Measurements from ENCODE around the gene EP300.
"Not testable (repeated sequence)": the region's sequence is repeated elsewhere in the genome, so short reads cannot be mapped to it uniquely, and the experiment has no call there.

EP300 gene

GRCh38 chr22:41085842-41086241 lies 6.5 kb upstream of the EP300 start:
- DNase-seq: no peak

DNA sequence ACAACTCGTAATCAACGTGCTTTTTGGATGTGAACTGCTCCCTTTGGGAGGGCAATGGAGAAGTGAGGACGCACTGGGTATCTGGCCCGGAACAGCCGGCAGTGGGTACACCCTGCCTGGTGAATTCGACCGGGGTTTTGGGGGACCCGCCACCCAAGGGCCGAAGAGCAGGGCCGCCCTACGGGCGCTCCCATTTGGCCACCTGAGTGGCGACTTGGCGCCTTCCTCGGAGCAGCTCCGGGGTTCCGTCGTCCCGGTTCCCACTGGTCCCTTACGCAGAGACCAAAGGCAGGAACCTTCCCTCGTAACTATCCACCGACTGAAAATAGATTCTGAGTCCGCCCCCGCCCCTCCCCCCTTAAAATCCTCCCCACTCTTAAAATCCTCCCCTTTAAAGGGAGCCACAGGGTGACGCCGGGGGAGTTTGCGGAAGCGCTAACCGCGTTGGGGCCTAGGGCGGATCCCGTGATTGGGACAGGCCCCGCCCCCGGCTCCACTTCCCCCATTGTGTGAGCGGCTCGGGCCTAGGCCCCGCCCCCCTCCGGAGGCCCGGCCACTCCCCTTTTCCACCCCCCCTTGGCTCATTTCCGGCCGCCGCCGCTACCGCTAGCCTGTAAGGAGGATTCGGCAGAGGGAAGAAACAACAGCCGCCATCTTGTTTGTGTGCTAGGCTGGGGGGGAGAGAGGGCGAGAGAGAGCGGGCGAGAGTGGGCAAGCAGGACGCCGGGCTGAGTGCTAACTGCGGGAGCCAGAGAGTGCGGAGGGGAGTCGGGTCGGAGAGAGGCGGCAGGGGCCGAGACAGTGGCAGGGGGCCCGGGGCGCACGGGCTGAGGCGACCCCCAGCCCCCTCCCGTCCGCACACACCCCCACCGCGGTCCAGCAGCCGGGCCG lies 1.0 kb upstream of the EP300 start:
- peak; percentile 95 for DNase-seq

GRCh38 chr22:41092847-41093411 lies 537 bp downstream of the EP300 start:
- no peak for DNase-seq

- DNase-seq: no peak
These were observed 1.7 kb downstream of the EP300 start for GRCh38 chr22:41094041-41094593.

- DNase-seq: no peak
These were observed 4.0 kb downstream of the EP300 start for GRCh38 chr22:41096391-41096790.

DNA sequence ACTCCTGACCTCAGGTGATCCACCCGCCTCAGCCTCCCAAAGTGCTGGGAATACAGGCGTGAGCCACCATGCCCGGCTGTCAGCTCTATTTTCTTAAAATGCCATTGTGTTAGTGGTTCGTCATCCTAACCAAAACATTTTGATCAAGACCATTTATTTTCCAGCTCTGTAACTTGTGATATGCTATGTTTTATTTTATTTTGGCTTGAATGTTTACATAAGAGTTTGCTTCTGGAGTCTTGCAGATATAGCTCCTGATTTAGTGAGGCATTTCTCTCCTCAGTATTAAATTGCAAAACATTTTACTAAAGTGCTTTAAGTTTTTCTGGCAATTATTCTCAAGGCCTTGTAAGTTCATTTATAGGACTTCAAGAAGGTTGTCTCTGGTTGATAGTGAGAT lies 4.4 kb downstream of the EP300 start:
- DNase-seq: no peak

GRCh38 chr22:41099036-41099435 lies 6.6 kb downstream of the EP300 start:
- DNase-seq: no peak

GRCh38 chr22:41106122-41106968 lies 14.0 kb downstream of the EP300 start:
- no peak for DNase-seq

- not testable (repeated sequence) for DNase-seq
These were observed 14.6 kb downstream of the EP300 start for GRCh38 chr22:41106969-41107325.

DNA sequence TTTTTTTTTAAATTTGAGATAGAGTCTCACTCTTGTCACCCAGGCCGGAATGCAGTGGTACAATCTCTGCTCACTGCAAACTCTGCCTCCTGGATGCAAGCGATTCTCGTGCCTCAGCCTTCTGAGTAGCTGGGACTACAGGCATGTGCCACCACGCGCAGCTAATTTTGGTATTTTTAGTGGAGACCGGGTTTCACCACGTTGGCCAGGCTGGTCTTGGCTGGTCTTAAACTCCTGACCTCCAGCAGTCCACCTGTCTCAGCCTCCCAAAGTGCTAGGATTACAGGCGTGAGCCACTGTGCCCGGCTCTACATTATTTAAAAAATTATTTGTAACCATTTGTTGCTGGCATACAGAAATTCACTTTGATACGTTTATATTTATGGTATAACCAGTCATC lies 18.6 kb downstream of the EP300 start:
- no peak for DNase-seq

DNA sequence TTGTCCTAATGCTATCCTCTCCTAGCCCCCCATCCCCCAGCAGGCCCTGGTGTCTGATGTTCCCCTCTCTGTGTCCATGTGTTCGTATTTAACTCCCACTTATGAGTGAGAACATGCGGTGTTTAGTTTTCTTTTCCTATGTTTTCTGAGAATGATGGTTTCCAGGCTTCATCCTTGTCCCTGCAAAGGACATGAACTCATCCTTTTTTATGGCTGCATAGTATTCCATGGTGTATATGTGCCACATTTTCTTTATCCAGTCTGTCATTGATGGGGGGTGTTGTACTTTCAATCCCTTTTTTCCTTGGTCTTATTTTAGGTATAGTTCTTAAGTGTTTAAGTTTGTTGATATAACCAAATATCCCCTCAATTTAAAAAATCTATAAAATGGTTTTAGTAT lies 23.9 kb downstream of the EP300 start:
- no peak for DNase-seq

- DNase-seq: no peak
These were observed 25.0 kb downstream of the EP300 start for GRCh38 chr22:41117127-41117965.

GRCh38 chr22:41123151-41123550 lies 30.8 kb downstream of the EP300 start:
- no peak for DNase-seq

GRCh38 chr22:41124086-41124485 lies 31.7 kb downstream of the EP300 start:
- no peak for DNase-seq

DNA sequence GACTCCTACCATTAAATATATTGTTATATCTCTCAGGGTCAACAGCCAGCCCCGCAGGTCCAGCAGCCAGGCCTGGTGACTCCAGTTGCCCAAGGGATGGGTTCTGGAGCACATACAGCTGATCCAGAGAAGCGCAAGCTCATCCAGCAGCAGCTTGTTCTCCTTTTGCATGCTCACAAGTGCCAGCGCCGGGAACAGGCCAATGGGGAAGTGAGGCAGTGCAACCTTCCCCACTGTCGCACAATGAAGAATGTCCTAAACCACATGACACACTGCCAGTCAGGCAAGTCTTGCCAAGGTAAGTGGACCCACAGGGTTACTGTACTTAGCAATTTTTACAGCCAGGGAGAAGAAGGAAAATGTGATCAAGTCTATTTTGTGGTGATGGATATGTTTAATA lies 35.1 kb downstream of the EP300 start:
- DNase-seq: no peak

DNA sequence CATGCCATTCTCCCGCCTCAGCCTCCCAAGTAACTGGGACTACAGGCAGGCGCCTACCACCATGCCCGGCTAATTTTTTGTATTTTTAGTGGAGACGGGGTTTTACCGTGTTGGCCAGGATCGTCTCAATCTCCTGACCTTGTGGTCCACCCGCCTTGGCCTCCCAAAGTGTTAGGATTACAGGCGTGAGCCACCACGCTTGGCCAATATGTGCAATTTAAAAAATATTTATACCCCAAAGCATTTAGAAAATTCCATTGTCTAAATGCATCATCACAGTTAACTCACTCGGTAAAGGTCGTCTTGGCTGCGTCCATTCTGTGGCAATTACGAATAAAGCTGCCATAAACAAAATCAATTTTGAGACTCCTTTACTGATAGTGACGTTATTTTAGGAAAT lies 36.2 kb downstream of the EP300 start:
- DNase-seq: no peak

GRCh38 chr22:41132550-41132949 lies 40.2 kb downstream of the EP300 start:
- DNase-seq: no peak

- DNase-seq: no peak
These were observed 48.1 kb downstream of the EP300 start for GRCh38 chr22:41140365-41140957.

DNA sequence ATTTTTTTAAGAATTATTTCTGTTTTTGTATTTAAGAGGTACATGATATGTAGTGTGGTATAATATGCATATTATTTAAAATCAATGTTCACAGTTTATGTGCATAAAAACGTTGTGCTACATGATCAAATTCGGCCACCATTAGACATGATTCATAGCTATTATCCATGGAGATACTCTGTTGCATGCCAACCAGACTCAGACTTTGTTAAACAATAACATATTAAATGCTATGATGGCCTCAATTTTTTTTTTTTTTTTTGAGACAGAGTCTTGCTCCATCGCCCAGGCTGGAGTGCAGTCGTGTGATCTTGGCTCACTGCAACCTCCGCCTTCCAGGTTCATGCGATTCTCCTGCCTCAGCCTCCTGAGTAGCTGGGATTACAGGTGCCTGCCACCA lies 53.5 kb downstream of the EP300 start:
- not testable (repeated sequence) for DNase-seq

- DNase-seq: no peak
These were observed 54.2 kb downstream of the EP300 start for GRCh38 chr22:41146573-41146972.

- no peak for DNase-seq
These were observed 55.3 kb downstream of the EP300 start for GRCh38 chr22:41147722-41148121.

DNA sequence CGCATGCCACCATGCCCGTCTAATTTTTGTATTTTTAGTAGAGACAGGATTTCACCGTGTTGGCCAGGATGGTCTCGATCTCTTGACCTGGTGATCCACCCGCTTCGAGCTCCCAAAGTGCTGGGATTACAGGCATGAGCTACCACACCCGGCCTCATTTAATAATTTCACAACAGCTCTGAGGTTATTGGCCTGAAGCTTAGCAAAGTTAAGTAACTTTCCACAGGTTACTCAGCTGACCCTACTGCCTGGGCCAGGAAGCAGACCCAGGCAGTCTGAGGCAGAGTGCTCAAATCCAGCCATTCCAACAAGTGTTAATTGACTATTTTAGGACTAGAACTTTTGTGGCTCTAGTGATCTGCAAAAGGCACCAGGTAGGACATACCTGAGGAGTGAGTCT lies 60.5 kb downstream of the EP300 start:
- no peak for DNase-seq

All from NCI-H1105 (cell line).